ENCODE data around the gene UBN2.
A peak's percentile ranks its signal among the peaks of the same experiment; 100 is the strongest.
"Not testable (repeated sequence)": the region's sequence is repeated elsewhere in the genome, so short reads cannot be mapped to it uniquely, and the experiment has no call there.

UBN2 gene

GRCh38 chr7:139299296-139299695 lies 68.3 kb downstream of the UBN2 start:
- no peak for DNase-seq (ENCODE audit: low spot score)
- in situ Hi-C loops (cut with MboI; ENCODE audit: low pct_unique_long_range_greater_than_20kb, low sequenced_read_pairs, unreplicated experiment): no loop called here
- no peak for TF ChIP-seq CTCF (IDR thresholded peaks at IDR 0.05; ENCODE audit: extremely low read depth, insufficient read depth, missing control alignments)

DNA sequence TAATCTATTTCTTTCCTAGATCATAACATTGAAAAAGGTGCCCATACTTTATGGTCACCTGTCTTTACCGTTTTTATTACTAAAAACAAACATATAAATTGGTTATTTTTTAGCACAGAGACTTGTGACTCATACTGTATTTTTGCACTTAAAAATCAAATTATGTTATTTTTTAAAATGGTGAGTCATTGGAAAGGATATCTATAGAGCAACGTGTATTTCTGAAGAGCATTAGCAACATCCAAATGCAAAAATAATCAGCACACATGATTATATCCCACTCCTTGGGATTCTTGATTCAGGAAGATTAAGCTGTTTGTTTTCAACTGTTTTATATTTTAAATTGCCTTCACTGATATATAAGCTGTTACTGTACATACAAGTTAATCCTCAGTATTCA lies 69.4 kb downstream of the UBN2 start:
- in situ Hi-C loops (cut with MboI; ENCODE audit: low pct_unique_long_range_greater_than_20kb, low sequenced_read_pairs, unreplicated experiment): no loop called here
- no peak for DNase-seq (ENCODE audit: low spot score)
- no peak for TF ChIP-seq CTCF (IDR thresholded peaks at IDR 0.05; ENCODE audit: extremely low read depth, insufficient read depth, missing control alignments)

DNA sequence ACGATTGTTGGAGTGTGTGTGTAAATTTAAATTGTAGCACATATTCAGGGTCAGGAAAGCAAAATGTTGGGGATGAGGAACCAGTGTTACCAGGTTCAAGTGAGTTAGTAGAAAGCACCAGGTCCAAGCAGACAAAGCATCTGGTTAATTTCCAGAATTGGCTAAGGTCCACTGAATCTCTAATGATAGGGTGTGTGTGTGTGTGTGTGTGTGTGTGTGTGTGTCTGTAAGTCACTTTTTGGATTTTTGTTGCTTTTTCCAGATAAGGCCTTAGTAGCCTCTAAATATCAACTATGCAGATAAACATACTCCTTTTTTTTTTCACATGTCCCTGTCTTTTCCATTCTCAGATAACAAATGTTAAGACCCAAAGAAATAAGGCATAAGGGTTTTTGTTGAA lies 73.5 kb downstream of the UBN2 start:
- no peak for TF ChIP-seq CTCF (IDR thresholded peaks at IDR 0.05; ENCODE audit: extremely low read depth, insufficient read depth, missing control alignments)
- DNase-seq (ENCODE audit: low spot score): no peak
- in situ Hi-C loops (cut with MboI; ENCODE audit: low pct_unique_long_range_greater_than_20kb, low sequenced_read_pairs, unreplicated experiment): no loop called here

DNA sequence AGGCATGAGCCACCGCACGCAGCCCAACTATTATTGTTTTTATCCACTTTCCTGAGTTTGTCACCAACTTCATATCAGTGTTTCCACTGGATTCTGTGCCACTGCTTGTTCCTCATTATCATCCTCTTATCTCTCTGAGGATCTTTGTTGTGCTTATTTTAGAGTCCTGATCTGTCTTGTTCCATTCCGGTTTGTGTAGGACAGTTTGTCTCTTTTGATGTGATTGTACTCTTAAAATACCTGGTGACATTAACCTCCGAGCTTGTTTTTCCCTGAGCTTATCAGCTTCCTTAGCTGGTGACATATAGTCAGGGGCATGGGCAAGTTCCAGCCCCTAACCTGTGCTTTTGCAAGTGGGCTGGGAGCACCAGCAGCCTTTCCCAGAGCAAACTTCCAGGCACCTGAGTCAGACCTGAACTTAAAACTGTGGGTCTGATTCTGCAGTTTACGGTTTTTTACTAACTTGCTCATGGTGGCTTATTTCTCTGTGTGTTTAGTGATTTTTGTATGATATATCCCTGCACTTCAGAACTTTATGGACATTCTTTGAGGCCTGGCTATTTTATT lies 87.0 kb downstream of the UBN2 start:
- in situ Hi-C loops (cut with MboI; ENCODE audit: low pct_unique_long_range_greater_than_20kb, low sequenced_read_pairs, unreplicated experiment): no loop called here
- no peak for DNase-seq (ENCODE audit: low spot score)
- no peak for TF ChIP-seq CTCF (IDR thresholded peaks at IDR 0.05; ENCODE audit: extremely low read depth, insufficient read depth, missing control alignments)

GRCh38 chr7:139321071-139321745 lies 90.2 kb downstream of the UBN2 start:
- DNase-seq (ENCODE audit: low spot score): no peak
- in situ Hi-C loops (cut with MboI; ENCODE audit: low pct_unique_long_range_greater_than_20kb, low sequenced_read_pairs, unreplicated experiment): no loop called here
- TF ChIP-seq CTCF (IDR thresholded peaks at IDR 0.05; ENCODE audit: extremely low read depth, insufficient read depth, missing control alignments): peak; percentile 48

GRCh38 chr7:139324709-139325108 lies 93.7 kb downstream of the UBN2 start:
- DNase-seq (ENCODE audit: low spot score); in situ Hi-C loops (cut with MboI; ENCODE audit: low pct_unique_long_range_greater_than_20kb, low sequenced_read_pairs, unreplicated experiment): not testable (repeated sequence)

GRCh38 chr7:139328375-139328774 lies 97.3 kb downstream of the UBN2 start:
- no peak for DNase-seq (ENCODE audit: low spot score)
- in situ Hi-C loops (cut with MboI; ENCODE audit: low pct_unique_long_range_greater_than_20kb, low sequenced_read_pairs, unreplicated experiment): no loop called here
- no peak for TF ChIP-seq CTCF (IDR thresholded peaks at IDR 0.05; ENCODE audit: extremely low read depth, insufficient read depth, missing control alignments)
